Fibroblast of mammary gland (primary cell): ENCODE measurements around the gene ZNF177.
"Not testable (repeated sequence)": the region's sequence is repeated elsewhere in the genome, so short reads cannot be mapped to it uniquely, and the experiment has no call there.

Experiments
- DNase-seq: peaks from one replicate; pipeline ENCODE4 v3.0.0-alpha.2; 2010; ENCODE audit warnings: low read depth
- H3K4me3 ChIP-seq: 2 replicates; pipeline ENCODE4 v1.5.1; 2011; ENCODE audit warnings: low read depth, mild to moderate bottlenecking, low read length, moderate library complexity; ENCODE audit not compliant: control insufficient read depth
- CTCF ChIP-seq: conservative IDR thresholded peaks from 2 replicates; pipeline ENCODE4 v1.5.1; 2011; ENCODE audit warnings: low read depth, low read length, inconsistent platforms; ENCODE audit not compliant: control insufficient read depth, insufficient read depth

Gene ZNF177

GRCh38 chr19:9362905-9363304 lies at the start of gene ZNF177:
Gene ZNF177, plus strand, starts transcription at chr19:9363013. Its CDS starts 15,299 bp downstream, at chr19:9378312.
- no peak for TF ChIP-seq CTCF
- H3K4me3 ChIP-seq, result peak within 1 kb of the TSS; percentile 31

GRCh38 chr19:9313756-9314155 lies 49.1 kb upstream of the ZNF177 start:
- no peak overlapping the region for H3K4me3 ChIP-seq
- TF ChIP-seq CTCF, result no peak
- no peak for DNase-seq

More at GRCh38 chr19:9362905-9363304, at the start of gene ZNF177:
- no peak for DNase-seq

GRCh38 chr19:9321338-9321737 lies 41.5 kb upstream of the ZNF177 start:
- no peak for TF ChIP-seq CTCF
- H3K4me3 ChIP-seq, result no peak overlapping the region
- no peak for DNase-seq

GRCh38 chr19:9321756-9322155 lies 41.1 kb upstream of the ZNF177 start:
- not testable (repeated sequence) for DNase-seq, H3K4me3 ChIP-seq

GRCh38 chr19:9322201-9322600 lies 40.6 kb upstream of the ZNF177 start:
- not testable (repeated sequence) for H3K4me3 ChIP-seq, DNase-seq

- TF ChIP-seq CTCF, result no peak
- peak overlapping the region; percentile 65 for H3K4me3 ChIP-seq
- DNase-seq, result peak; percentile 82
These were observed 39.3 kb upstream of the ZNF177 start for GRCh38 chr19:9323557-9323918.

- TF ChIP-seq CTCF, result peak; percentile 28
- DNase-seq, result peak; percentile 92
- H3K4me3 ChIP-seq, result peak within 1 kb of the TSS; percentile 65
These were observed 38.8 kb upstream of the ZNF177 start, which contains the start of gene ZNF559 for GRCh38 chr19:9323919-9324583. Gene ZNF559, plus strand, starts transcription at chr19:9324179. Its CDS starts 14,371 bp downstream, at chr19:9338550.

GRCh38 chr19:9324584-9324962 lies 38.2 kb upstream of the ZNF177 start:
- peak overlapping the region; percentile 65 for H3K4me3 ChIP-seq
- no peak for DNase-seq
- no peak for TF ChIP-seq CTCF
